Endothelial cell of umbilical vein (primary cell): Measurements from ENCODE around the gene DDX42.

Source experiments
- POLR2A ChIP-seq: IDR thresholded peaks from 2 replicates; pipeline ENCODE4 v1.6.1; 2012; ENCODE audit warnings: low read depth, mild to moderate bottlenecking, control low read depth, low read length
- POLR2AphosphoS5 ChIP-seq: IDR thresholded peaks from 2 replicates; pipeline ENCODE4 v1.6.1; 2012; ENCODE audit warnings: low read depth, mild to moderate bottlenecking, control low read depth, low read length, moderate library complexity; ENCODE audit not compliant: insufficient read depth
- TF ChIP-seq, protein P1 (sequence below), 2 donors: IDR thresholded peaks; 1 replicate in 1 of 2; 2 replicates in 1 of 2; pipeline ENCODE4 v1.5.1; 2011; ENCODE audit warnings: low read length in 2 of 2, mild to moderate bottlenecking in 2 of 2, moderate library complexity in 2 of 2, control low read depth in 1 of 2, inconsistent platforms in 1 of 2, low read depth in 1 of 2; ENCODE audit not compliant: insufficient read depth in 1 of 2; ENCODE audit errors: extremely low read depth in 1 of 2

GRCh38 chr17:63817736-63818385 lies 43.9 kb downstream of the DDX42 start:
- TF ChIP-seq POLR2AphosphoS5 (no peak), POLR2A (no peak)
- TF ChIP-seq, protein P1, sequence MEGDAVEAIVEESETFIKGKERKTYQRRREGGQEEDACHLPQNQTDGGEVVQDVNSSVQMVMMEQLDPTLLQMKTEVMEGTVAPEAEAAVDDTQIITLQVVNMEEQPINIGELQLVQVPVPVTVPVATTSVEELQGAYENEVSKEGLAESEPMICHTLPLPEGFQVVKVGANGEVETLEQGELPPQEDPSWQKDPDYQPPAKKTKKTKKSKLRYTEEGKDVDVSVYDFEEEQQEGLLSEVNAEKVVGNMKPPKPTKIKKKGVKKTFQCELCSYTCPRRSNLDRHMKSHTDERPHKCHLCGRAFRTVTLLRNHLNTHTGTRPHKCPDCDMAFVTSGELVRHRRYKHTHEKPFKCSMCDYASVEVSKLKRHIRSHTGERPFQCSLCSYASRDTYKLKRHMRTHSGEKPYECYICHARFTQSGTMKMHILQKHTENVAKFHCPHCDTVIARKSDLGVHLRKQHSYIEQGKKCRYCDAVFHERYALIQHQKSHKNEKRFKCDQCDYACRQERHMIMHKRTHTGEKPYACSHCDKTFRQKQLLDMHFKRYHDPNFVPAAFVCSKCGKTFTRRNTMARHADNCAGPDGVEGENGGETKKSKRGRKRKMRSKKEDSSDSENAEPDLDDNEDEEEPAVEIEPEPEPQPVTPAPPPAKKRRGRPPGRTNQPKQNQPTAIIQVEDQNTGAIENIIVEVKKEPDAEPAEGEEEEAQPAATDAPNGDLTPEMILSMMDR (IDR thresholded peaks at IDR 0.05; ENCODE audit: extremely low read depth in 1 of 2, insufficient read depth in 1 of 2, low read depth in 1 of 2, low read length in 2 of 2) = no peak
